ENCODE data around the gene HTR2C. TPM values are rescaled to one million over a fixed set of nuclear protein-coding genes. Genes with fewer than 3 reads are reported as not detected.
A peak's percentile ranks its signal among the peaks of the same experiment; 100 is the strongest.

Gene HTR2C
- total RNA-seq, 1 experiment from 2014 or later: 1.7 TPM

DNA sequence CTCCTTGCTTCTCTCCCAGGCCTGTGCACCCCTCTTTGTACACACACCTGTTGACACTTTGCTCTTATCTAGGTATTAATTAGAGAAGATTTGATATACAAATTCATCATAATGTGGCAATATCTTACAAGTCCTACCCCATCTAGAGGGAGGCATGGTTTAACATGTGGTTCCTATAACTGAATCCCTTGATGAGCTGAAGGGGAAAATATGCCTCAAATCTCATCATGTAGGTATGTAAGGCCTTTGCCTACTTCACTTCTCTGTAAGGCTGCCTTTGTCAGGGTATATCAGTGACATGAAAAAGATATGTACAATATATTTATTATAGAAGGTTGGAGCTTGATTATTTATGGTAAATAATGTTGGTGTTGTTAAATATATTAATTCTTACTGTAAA is 31.9 kb downstream of the HTR2C start (continued):
- TF ChIP-seq GABPB1 (CRISPR knock-in tag; IDR thresholded peaks at IDR 0.05): no peak
- no peak for TF ChIP-seq ZBTB21 (CRISPR knock-in tag; IDR thresholded peaks at IDR 0.05; ENCODE audit: borderline replicate concordance)

DNA sequence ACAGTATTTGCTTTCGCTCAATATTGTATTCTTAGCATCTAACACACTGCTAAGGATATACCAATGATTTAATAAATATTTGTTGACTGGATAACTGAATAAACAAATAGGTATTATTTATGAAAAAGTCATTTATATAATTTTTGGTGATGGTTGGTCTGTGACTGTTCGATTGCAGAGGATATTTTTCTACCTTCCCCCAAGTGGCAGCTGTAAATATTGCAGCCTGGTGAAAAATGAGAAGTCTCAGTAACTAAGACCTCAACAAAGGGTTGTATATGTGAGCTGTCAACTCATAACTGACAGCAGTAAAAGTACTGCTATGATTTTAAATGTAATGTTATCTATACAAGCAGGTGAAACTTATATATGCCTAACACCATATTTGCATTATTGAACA is 36.0 kb downstream of the HTR2C start:
- no peak for DNase-seq (ENCODE audit: low spot score)
- Mint-ChIP-seq H3K27me3 (ENCODE audit: low read depth) (peaks cover 12% of the 10 kb centered on the region), H3K4me1 (peaks cover 11% of the 10 kb centered on the region), H3K9me3 (no peaks in the 10 kb centered on the region), H3K36me3 (no peaks in the 10 kb centered on the region), H3K27ac (no peak overlapping the region), H3K4me3 (no peak overlapping the region)
- CTCF ChIA-PET: interaction anchor here (0.6 to 1.9 kb wide), 6 partner anchors 9 to 711 kb away, joined by 3 to 9 read pairs (median 4); no protein-coding TSS in a partner anchor
- TF ChIP-seq, protein P1, sequence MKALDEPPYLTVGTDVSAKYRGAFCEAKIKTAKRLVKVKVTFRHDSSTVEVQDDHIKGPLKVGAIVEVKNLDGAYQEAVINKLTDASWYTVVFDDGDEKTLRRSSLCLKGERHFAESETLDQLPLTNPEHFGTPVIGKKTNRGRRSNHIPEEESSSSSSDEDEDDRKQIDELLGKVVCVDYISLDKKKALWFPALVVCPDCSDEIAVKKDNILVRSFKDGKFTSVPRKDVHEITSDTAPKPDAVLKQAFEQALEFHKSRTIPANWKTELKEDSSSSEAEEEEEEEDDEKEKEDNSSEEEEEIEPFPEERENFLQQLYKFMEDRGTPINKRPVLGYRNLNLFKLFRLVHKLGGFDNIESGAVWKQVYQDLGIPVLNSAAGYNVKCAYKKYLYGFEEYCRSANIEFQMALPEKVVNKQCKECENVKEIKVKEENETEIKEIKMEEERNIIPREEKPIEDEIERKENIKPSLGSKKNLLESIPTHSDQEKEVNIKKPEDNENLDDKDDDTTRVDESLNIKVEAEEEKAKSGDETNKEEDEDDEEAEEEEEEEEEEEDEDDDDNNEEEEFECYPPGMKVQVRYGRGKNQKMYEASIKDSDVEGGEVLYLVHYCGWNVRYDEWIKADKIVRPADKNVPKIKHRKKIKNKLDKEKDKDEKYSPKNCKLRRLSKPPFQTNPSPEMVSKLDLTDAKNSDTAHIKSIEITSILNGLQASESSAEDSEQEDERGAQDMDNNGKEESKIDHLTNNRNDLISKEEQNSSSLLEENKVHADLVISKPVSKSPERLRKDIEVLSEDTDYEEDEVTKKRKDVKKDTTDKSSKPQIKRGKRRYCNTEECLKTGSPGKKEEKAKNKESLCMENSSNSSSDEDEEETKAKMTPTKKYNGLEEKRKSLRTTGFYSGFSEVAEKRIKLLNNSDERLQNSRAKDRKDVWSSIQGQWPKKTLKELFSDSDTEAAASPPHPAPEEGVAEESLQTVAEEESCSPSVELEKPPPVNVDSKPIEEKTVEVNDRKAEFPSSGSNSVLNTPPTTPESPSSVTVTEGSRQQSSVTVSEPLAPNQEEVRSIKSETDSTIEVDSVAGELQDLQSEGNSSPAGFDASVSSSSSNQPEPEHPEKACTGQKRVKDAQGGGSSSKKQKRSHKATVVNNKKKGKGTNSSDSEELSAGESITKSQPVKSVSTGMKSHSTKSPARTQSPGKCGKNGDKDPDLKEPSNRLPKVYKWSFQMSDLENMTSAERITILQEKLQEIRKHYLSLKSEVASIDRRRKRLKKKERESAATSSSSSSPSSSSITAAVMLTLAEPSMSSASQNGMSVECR (CRISPR knock-in tag; IDR thresholded peaks at IDR 0.05; ENCODE audit: borderline replicate concordance): no peak
- TF ChIP-seq, protein P2, sequence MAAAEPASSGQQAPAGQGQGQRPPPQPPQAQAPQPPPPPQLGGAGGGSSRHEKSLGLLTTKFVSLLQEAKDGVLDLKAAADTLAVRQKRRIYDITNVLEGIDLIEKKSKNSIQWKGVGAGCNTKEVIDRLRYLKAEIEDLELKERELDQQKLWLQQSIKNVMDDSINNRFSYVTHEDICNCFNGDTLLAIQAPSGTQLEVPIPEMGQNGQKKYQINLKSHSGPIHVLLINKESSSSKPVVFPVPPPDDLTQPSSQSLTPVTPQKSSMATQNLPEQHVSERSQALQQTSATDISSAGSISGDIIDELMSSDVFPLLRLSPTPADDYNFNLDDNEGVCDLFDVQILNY (CRISPR knock-in tag; IDR thresholded peaks at IDR 0.05): no peak
- TF ChIP-seq MXD4 (CRISPR knock-in tag; IDR thresholded peaks at IDR 0.05; ENCODE audit: borderline replicate concordance) (no peak), CREB1 (CRISPR knock-in tag; IDR thresholded peaks at IDR 0.05) (no peak), NR1H2 (CRISPR knock-in tag; IDR thresholded peaks at IDR 0.05) (no peak), FOXK1 (CRISPR knock-in tag; IDR thresholded peaks at IDR 0.05) (no peak), ZNF317 (CRISPR knock-in tag; IDR thresholded peaks at IDR 0.05; ENCODE audit: borderline replicate concordance, low read depth) (no peak), JUN (CRISPR knock-in tag; IDR thresholded peaks at IDR 0.05) (no peak), ETV6 (CRISPR knock-in tag; IDR thresholded peaks at IDR 0.05) (no peak), PRRX2 (CRISPR knock-in tag; IDR thresholded peaks at IDR 0.05) (no peak), TEAD1 (CRISPR knock-in tag; IDR thresholded peaks at IDR 0.05) (no peak)
- TF ChIP-seq, protein P3, sequence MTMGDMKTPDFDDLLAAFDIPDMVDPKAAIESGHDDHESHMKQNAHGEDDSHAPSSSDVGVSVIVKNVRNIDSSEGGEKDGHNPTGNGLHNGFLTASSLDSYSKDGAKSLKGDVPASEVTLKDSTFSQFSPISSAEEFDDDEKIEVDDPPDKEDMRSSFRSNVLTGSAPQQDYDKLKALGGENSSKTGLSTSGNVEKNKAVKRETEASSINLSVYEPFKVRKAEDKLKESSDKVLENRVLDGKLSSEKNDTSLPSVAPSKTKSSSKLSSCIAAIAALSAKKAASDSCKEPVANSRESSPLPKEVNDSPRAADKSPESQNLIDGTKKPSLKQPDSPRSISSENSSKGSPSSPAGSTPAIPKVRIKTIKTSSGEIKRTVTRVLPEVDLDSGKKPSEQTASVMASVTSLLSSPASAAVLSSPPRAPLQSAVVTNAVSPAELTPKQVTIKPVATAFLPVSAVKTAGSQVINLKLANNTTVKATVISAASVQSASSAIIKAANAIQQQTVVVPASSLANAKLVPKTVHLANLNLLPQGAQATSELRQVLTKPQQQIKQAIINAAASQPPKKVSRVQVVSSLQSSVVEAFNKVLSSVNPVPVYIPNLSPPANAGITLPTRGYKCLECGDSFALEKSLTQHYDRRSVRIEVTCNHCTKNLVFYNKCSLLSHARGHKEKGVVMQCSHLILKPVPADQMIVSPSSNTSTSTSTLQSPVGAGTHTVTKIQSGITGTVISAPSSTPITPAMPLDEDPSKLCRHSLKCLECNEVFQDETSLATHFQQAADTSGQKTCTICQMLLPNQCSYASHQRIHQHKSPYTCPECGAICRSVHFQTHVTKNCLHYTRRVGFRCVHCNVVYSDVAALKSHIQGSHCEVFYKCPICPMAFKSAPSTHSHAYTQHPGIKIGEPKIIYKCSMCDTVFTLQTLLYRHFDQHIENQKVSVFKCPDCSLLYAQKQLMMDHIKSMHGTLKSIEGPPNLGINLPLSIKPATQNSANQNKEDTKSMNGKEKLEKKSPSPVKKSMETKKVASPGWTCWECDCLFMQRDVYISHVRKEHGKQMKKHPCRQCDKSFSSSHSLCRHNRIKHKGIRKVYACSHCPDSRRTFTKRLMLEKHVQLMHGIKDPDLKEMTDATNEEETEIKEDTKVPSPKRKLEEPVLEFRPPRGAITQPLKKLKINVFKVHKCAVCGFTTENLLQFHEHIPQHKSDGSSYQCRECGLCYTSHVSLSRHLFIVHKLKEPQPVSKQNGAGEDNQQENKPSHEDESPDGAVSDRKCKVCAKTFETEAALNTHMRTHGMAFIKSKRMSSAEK (CRISPR knock-in tag; IDR thresholded peaks at IDR 0.05; ENCODE audit: borderline replicate concordance): no peak
- TF ChIP-seq, protein P4, sequence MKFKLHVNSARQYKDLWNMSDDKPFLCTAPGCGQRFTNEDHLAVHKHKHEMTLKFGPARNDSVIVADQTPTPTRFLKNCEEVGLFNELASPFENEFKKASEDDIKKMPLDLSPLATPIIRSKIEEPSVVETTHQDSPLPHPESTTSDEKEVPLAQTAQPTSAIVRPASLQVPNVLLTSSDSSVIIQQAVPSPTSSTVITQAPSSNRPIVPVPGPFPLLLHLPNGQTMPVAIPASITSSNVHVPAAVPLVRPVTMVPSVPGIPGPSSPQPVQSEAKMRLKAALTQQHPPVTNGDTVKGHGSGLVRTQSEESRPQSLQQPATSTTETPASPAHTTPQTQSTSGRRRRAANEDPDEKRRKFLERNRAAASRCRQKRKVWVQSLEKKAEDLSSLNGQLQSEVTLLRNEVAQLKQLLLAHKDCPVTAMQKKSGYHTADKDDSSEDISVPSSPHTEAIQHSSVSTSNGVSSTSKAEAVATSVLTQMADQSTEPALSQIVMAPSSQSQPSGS (CRISPR knock-in tag; IDR thresholded peaks at IDR 0.05; ENCODE audit: borderline replicate concordance, low read depth): no peak
- TF ChIP-seq, protein P5, sequence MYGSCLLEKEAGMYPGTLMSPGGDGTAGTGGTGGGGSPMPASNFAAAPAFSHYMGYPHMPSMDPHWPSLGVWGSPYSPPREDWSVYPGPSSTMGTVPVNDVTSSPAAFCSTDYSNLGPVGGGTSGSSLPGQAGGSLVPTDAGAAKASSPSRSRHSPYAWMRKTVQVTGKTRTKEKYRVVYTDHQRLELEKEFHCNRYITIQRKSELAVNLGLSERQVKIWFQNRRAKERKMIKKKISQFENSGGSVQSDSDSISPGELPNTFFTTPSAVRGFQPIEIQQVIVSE (CRISPR knock-in tag; IDR thresholded peaks at IDR 0.05; ENCODE audit: borderline replicate concordance): no peak
- TF ChIP-seq, protein P6, sequence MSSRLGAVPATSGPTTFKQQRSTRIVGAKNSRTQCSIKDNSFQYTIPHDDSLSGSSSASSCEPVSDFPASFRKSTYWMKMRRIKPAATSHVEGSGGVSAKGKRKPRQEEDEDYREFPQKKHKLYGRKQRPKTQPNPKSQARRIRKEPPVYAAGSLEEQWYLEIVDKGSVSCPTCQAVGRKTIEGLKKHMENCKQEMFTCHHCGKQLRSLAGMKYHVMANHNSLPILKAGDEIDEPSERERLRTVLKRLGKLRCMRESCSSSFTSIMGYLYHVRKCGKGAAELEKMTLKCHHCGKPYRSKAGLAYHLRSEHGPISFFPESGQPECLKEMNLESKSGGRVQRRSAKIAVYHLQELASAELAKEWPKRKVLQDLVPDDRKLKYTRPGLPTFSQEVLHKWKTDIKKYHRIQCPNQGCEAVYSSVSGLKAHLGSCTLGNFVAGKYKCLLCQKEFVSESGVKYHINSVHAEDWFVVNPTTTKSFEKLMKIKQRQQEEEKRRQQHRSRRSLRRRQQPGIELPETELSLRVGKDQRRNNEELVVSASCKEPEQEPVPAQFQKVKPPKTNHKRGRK (CRISPR knock-in tag; IDR thresholded peaks at IDR 0.05; ENCODE audit: borderline replicate concordance): no peak
- TF ChIP-seq, protein P7, sequence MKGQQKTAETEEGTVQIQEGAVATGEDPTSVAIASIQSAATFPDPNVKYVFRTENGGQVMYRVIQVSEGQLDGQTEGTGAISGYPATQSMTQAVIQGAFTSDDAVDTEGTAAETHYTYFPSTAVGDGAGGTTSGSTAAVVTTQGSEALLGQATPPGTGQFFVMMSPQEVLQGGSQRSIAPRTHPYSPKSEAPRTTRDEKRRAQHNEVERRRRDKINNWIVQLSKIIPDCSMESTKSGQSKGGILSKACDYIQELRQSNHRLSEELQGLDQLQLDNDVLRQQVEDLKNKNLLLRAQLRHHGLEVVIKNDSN (CRISPR knock-in tag; IDR thresholded peaks at IDR 0.05): no peak
- POLR2A ChIA-PET: no interaction called here
- 0 out of 2 replicates have a peak, but pooled peaks have one; percentile 43 for ATAC-seq

Measured in WTC11 (cell line).